SW480 (cell line): ENCODE results near the gene SLC27A1.
"Not testable (repeated sequence)": the region's sequence is repeated elsewhere in the genome, so short reads cannot be mapped to it uniquely, and the experiment has no call there.

ENCODE experiments used
- DNase-seq: peaks from one replicate; pipeline ENCODE4 v3.0.0-alpha.2; 2016; ENCODE audit warnings: low spot score

The SLC27A1 gene

DNA sequence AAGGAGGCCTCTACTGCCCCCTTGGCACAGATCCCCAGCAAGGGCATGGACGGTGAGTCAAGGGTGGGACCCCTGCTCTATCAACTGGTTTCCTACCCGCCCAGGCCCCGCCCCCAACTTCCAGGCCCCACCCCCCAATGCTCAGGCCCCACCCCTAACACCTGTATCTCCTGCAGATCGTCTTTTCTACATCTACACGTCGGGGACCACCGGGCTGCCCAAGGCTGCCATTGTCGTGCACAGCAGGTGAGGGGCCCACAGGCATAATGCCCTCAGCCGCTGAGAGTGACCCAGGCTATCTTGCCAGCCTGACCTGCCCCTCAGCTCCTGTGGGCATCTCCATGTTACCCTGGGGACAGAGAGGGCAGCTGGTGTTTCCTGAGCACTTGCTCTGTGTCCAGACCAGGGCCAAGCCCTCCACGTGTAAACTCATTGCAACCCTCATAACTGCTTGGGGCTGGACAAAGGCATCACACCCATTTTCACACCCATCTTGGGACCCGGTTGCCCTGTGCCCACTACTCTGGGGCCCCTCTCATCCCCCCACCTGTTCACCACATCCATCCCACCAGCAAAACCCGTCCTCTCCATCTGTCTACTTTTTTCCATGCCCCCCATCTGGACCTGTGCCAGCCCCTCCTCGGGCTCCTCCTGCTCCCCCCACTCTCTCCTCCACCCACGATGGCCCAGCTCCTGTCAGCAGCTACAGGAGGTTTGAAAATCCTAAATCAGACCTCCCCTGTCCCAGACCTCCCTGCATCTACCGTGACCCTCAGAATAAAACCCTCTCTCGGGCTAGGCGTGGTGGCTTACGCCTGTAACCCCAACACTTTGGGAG lies 17.2 kb downstream of the SLC27A1 start:
- no peak for DNase-seq

DNA sequence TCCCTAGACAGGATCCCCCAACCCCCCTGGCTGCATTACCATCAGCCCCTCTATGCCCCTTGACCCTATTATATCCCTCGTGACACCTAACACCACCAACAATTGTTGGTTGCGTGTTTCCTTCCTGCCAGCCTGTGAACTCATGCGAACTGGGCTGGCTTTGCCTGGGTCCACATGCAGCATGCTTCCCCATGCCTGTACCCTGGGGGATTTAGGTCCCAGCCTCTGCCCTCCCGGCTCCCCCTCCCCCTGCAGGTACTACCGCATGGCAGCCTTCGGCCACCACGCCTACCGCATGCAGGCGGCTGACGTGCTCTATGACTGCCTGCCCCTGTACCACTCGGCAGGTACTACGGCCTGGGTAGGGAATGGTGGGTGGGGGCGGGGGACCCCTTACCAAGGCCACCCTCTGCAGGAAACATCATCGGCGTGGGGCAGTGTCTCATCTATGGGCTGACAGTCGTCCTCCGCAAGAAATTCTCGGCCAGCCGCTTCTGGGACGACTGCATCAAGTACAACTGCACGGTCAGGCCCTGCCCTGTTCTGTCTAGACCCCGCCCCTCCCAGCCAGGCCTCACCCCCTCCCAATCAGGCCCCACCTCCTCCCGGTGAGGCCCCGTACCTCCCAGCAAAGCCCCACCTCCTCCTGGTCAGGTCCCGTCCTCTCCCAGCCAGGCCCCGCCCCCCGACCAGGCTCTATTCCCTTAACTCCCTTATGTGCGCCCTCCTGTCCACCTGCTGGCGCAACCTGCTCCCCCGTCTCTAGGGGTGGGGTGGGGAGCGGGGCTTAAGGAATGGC lies 18.5 kb downstream of the SLC27A1 start:
- peak; percentile 83 for DNase-seq

DNA sequence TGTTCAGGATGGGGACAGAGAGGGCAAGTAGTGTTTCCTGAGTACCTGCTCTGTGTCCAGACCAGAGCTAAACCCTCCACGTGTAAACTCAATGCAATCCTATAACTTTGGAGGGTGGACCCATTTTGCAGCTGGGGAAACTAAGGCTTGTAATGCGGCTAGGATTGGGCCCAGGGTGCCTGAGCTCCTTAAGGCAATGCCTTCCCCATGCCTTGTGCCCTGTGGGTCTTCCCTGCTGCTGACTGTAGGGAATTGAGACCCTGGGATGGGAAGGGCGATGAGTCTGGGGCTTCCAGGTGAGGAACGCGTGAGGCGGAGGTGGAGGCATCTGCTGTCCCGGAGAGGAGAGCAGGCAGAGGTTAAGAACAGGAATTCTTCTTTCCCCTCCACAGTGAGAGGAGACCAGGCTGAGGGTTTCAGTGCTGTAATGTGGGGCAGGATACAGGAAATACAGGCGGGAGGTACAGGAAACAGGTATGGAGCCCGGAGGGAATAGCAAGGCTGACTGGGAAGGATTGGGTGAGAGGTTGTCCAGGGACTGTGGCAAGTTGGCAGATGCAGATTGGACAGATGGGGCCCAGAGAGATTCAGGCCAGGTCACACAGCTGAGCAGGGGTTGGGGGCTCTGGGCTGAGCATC lies 19.2 kb downstream of the SLC27A1 start:
- no peak for DNase-seq

DNA sequence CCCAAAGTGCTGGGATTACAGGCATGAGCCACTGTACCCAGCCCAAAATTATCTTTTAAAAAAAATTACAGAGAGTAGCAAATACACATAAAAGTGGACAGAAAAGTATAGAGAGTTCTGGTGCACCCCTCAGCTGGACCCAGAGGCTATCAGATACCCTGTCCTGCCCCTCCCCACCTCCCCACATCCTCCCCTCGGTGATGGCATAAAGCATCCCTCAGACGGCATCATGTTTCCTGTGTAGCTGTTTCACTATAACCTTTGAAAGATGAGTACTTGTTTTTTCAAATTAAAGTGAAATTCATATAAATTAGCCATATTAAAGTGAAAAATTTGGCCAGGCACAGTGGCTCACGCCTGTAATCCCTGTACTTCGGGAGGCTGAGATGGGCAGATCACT lies 20.1 kb downstream of the SLC27A1 start:
- no peak for DNase-seq

DNA sequence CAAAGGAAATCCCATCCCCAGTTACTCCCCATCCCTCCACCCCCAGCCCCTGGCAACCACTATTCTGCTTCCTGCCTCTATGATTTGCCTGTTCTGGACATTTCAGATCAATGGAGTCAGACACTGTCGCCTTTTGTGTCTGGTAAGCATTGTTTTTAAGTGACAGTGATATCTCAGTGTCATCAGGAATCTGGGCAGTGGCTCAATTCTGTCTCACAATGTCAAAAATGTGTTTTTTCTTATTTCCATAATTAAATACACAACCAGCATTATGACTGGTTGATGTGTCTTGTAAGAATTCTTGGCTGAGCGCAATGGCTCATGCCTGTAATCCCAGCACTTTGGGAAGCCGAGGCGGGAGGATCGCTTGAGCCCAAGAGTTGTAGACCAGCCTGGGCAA lies 21.0 kb downstream of the SLC27A1 start:
- DNase-seq, result no peak

DNA sequence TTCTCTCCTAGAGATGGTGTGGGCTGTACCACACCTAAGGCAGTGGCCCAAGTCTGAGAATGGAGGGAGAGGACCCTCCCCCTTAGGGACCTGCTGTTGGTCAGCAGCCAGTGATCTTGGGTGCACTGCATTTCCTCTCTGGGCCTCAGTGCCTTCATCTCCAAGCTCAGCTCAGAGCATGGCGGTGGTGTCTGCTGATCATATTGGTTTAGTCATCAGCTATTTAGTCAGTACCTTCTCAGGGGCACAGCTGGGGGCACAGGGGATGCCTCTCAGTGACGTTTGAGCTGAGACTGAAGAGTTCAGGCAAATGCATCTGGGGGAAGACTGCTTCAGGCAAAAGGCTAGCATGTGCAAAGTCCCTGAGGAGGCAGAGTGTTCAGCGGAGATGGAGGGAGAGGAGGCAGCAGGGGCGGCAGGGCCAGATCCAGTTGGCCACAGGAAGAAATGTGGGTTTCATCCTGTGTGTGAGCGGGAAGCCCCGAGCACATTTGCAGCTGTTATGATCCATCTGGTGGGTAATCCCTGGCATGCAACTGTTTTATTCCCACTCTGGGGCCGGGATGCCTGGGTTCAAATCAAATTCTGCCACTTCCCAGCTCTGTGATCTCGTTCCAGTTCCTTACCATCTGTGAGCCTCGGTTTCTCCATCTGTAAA lies 25.4 kb downstream of the SLC27A1 start:
- DNase-seq, result no peak

DNA sequence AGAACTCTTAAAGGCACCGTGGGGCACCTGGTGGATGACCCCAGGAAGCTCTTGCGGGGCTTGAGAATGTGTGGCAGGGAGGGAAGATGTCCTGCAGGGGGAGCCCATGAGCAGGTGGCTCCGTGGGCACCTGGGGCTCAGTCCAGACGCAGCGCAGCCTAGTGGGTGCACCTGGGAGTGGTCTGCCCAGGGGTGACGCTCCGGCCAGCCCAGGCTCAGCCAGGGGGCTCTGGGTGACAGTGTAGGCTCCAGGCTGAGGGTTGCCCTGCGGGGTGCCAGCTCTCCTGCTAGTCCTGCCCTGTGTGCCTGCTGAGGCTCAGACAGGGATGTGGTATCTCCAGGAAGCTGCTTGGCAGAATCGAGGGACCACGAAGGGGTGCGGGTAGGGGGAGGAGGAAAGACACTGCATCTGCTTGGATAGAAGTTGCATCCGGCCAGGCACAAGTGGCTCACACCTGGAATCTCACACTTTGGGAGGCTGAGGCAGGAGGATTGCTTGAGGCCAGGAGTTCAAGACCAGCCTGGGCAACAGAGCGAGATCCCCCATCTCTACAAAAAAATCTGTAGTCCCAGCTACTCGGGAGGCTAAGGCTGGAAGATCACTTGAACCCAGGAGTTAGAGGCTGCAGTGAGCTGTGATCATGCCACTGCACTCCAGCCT lies 26.1 kb downstream of the SLC27A1 start:
- DNase-seq, result peak; percentile 63

DNA sequence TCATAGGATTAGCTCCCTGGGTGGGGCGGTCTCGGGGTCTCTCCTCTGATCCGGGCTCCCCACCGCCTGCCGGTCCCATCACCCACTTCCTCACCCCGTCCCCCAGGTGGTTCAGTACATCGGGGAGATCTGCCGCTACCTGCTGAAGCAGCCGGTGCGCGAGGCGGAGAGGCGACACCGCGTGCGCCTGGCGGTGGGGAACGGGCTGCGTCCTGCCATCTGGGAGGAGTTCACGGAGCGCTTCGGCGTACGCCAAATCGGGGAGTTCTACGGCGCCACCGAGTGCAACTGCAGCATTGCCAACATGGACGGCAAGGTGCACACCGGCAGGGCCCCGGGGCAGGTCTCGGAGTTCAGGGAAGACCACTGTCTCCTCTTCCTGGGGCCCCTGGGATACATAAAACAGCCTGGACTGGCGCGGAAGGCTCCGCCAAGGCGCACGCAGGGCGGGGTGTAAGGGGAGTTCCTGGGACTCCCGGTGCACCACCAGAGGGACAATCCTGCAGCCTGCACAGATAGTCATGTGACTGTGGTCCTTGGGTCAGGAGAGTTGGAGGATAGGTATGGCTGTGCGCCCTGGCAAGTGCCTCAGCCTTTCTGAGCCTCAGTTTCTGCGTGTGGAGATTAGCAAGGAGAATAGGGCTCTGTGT lies 26.9 kb downstream of the SLC27A1 start:
- no peak for DNase-seq

DNA sequence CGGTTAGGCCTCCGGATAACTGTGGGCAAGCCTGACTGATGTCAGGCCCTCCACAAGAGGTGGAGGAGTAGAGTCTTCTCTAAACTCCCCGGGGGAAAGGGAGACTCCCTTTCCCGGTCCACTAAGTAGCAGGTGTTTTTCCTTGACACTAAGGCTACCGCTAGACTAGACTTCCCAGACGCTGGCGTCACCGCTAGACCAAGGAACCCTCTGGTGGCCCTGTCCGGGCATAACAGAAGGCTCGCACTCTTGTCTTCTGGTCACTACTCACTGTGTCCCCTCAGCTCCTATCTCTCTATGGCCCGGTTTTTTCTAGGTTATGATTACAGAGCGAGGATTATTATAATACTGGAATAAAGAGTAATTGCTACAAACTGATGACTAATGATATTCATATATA lies 28.7 kb downstream of the SLC27A1 start:
- DNase-seq, result not testable (repeated sequence)

DNA sequence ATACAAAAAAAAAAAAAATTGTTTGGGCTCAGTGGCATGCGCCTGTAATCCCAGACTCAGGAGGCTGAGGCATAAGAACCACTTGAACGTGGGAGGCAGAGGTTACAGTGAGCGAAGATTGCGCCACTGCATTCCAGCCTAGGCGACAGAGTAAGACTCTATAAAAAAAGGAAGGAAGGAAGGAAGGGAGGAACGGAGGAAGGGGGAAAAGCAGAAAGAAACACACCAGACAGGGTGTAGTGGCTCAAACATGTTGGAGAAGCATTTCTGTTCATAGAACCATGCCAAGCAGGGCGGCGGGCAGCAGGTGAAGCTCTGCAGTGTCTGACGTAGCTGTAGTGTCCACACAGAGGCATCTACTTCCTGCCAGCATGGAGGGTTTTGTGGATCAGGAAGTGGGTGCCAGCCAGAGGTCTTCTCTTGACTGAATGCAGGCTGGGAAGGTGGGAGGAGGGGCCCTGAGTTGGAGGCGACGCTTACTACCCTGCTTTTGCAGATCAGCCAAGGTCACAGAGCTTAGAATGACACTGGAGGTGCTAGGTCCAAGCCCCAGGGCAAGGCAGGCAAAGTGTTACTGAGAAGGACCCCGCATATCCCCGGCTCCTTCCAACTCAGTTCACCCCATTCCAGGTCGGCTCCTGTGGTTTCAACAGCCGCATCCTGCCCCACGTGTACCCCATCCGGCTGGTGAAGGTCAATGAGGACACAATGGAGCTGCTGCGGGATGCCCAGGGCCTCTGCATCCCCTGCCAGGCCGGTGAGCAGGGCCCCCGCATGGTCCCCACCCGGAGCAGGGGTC lies 29.5 kb downstream of the SLC27A1 start:
- DNase-seq, result no peak

DNA sequence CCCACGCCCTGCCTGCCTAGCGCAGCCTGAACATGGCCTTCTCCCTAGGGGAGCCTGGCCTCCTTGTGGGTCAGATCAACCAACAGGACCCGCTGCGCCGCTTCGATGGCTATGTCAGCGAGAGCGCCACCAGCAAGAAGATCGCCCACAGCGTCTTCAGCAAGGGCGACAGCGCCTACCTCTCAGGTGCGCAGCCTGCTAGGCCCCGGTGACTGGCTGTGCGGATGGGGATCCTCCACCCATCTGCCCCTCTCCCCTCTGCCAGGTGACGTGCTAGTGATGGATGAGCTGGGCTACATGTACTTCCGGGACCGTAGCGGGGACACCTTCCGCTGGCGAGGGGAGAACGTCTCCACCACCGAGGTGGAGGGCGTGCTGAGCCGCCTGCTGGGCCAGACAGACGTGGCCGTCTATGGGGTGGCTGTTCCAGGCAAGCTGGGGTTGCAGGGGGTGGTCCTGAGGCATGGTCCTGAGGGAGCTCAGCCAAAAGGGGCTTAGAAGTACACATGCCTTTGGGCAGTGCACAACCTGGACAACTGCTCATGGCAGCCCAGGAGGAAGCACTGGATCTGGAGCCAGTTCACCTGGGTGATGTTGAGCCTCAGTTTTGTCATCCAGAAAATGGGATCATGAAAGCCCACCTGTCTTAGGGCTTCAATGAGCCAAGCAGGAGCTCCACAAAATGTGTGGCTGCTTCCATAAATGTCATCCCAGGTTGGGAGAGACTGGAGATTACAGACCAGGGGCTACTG lies 30.3 kb downstream of the SLC27A1 start:
- no peak for DNase-seq

DNA sequence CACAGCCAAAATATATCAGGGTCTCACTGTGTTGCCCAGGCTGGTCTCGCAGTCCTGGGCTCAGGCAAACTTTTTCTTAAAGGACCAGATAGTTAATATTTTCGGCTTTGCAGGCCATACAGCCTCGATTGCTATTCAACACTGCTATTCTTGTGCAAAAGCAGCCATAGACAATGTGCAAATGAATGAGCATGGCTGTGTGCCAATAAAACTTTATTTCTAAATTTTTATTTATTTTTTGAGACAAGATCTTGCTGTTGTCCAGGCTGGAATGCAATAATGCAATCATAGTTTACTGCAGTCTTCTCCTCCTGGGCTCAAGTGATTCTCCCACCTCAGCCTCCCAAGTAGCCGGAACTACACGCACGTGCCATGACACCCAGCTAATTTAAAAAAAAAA lies 32.9 kb downstream of the SLC27A1 start:
- no peak for DNase-seq

DNA sequence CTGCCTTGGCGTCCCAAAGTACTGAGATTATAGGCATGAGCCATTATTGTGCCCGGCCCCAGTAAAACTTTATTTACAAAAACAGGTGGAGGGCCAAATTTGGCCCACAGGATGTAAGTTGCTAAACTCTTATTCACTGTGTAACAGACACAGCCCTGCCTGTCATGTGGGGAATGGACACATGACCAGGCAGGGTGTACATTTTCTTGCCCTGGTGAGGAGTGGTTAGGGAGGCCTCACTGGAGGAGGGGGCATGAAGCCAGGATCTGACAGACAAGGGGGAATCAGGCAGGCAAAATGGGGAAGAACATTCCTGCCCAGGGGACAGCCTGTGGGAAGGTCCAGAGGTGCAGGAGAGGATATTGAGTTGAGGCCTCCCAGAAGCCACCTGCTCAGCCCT lies 33.7 kb downstream of the SLC27A1 start:
- DNase-seq, result no peak

DNA sequence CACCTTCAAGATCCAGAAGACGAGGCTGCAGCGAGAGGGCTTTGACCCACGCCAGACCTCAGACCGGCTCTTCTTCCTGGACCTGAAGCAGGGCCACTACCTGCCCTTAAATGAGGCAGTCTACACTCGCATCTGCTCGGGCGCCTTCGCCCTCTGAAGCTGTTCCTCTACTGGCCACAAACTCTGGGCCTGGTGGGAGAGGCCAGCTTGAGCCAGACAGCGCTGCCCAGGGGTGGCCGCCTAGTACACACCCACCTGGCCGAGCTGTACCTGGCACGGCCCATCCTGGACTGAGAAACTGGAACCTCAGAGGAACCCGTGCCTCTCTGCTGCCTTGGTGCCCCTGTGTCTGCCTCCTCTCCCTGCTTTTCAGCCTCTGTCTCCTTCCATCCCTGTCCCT lies 34.1 kb downstream of the SLC27A1 start:
- no peak for DNase-seq

DNA sequence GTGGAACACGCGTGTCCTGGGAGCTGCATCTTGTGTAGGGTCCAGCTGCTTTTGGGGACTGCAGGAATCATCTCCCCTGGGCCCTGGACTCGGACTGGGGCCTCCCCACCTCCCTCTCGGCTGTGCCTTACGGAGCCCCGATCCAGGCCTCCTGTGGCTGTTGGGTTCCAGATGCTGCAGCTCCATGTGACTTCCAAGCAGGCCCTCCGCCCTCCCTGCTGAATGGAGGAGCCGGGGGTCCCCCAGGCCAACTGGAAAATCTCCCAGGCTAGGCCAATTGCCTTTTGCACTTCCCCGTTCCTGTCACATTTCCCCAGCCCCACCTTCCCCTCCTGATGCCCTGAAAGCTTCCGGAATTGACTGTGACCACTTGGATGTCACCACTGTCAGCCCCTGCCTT lies 34.9 kb downstream of the SLC27A1 start:
- no peak for DNase-seq

DNA sequence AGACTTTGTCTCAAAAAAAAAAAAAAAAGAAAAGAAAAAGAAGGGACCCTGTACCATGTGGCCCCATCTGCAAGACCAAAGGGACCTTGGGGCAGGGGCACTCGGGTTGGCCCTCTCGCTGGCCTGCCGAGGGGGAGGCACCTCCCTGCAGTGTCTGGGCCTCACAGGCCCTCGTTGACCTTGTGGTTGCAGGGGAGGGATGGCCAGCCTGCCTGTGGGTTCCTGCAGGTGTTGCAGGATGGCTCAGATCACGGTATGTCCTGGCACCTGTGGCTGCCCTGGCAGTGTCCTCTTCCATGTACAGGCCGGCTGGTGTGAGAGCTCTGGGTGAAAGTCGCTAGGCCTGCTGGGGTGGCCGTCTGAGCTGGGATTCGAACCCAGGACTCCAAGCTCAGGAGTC lies 36.4 kb downstream of the SLC27A1 start:
- DNase-seq, result no peak

DNA sequence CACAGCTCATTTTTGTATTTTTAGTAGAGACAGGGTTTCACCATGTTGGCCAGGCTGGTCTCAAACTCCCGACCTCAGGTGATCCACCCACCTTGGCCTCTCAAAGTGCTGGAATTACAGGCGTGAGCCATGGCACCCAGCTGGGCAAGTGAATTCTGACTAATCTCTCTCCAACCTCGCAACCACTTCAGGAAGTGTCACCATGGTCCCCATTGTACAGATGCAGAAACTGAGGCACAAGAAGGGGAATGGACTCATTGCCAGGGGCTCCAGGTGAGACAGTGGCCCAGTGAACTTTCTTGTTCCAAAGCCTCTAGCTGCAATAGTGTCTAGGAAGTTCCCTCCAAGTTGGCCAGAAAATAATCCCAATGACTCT lies 38.2 kb downstream of the SLC27A1 start:
- DNase-seq, result not testable (repeated sequence)

DNA sequence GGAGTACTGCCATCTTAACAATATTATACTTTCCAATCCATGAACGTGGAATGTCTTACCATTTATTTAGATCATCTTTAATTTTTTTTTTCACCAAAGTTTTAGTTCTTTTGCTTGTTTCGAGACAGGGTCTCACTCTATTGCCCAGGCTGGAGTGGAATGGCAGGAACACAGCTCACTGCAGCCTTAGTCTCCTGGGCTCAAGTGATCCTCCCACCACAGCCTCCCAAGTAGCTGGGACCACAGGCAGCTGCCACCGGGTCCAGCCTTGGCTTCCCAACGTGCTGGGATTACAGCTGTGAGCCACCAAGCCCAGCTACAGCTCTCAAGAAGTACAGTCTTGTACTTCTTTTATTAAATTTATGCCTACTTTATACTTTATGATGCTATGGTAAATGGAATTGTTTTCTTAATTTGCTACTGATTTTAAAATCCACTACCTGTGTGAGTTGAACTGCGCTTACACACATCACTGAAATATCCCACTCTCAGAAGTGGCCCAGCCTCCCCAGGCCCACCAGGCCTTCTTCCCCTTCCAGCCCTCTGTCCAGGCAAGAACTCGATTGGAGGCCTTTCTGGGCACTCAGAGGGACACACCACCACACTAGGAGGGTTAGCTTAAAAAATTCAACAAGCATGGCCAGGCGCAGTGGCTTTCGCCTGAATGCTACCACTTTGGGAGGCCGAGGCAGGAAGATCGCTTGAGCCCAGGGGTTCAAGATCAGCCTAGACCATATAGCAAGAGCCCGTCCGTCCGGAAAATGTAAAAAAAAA lies 40.1 kb downstream of the SLC27A1 start:
- DNase-seq, result no peak
